Kasumi-1 (cell line): ENCODE data around the gene AIF1.

Experiments used
- DNase-seq, 2 experiments: peaks; one replicate each; lab custom pipeline; 2025; lab: John Stamatoyannopoulos, UW

Gene AIF1

GRCh38 chr6:31620586-31621319 is 5.7 kb downstream of the AIF1 start, which contains the start of gene PRRC2A:
PRRC2A (plus strand) TSS chr6:31620715; CDS start chr6:31622790, 2,075 bp downstream.
- peak; percentile 69 to 81 for DNase-seq

- no peak for DNase-seq
Measured at GRCh38 chr6:31621320-31621939, 6.4 kb downstream of the AIF1 start.

GRCh38 chr6:31621991-31622390 is 7.0 kb downstream of the AIF1 start:
- no peak for DNase-seq

DNA sequence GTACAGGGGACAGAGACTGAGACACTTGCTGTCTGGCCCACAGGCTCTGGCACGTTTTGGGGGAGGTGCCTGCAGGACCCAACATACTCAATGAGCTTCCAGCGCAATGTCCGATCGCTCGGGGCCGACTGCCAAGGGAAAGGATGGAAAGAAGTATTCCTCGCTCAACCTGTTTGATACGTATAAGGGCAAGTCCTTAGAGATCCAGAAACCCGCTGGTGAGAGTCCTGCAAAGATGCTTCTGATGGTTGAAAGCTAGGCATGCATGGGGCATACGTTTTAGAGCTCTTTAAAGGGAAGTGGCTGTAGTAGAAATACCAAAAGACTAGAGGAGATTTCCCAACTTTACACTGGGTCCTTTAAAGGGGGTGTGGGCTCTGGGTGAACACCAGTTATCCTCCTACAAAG is 7.7 kb downstream of the AIF1 start:
- peak; percentile 22 to 38 for DNase-seq

- no peak for DNase-seq
Measured at GRCh38 chr6:31624070-31624469, 9.0 kb downstream of the AIF1 start.

GRCh38 chr6:31626952-31627351 is 11.9 kb downstream of the AIF1 start:
- DNase-seq: no peak

DNA sequence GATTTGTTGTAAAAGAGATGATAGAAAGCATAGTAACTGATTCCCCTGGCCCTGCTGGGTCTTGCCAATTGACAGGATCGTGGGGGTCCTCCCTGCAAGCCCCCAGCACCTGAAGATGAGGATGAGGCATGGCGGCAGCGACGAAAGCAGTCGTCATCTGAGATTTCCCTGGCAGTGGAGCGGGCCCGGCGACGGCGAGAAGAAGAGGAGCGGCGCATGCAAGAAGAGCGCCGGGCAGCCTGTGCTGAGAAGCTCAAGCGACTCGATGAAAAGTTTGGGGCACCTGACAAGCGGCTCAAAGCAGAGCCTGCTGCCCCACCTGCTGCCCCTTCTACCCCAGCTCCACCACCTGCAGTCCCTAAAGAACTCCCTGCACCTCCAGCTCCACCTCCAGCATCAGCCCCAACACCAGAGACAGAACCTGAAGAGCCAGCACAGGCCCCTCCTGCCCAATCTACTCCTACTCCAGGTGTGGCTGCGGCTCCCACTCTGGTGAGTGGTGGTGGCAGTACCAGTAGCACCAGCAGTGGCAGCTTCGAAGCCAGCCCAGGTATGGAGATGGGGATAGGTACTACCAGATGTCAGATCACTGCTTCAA is 12.8 kb downstream of the AIF1 start:
- DNase-seq: no peak

DNA sequence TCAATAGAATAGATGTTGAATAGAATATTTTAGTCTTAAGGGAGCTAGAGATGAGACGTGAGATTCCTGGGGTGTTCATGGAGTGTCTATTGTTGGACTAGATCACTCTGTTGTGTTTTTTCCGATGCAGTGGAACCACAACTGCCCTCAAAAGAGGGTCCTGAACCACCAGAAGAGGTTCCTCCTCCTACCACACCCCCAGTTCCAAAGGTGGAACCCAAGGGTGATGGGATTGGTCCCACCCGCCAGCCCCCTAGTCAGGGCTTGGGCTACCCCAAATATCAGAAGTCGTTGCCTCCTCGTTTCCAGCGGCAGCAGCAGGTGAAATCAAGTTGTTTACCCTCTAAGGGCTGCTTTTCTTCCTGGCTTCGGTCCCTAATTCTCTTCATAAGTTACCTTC is 14.0 kb downstream of the AIF1 start:
- DNase-seq: no peak

DNA sequence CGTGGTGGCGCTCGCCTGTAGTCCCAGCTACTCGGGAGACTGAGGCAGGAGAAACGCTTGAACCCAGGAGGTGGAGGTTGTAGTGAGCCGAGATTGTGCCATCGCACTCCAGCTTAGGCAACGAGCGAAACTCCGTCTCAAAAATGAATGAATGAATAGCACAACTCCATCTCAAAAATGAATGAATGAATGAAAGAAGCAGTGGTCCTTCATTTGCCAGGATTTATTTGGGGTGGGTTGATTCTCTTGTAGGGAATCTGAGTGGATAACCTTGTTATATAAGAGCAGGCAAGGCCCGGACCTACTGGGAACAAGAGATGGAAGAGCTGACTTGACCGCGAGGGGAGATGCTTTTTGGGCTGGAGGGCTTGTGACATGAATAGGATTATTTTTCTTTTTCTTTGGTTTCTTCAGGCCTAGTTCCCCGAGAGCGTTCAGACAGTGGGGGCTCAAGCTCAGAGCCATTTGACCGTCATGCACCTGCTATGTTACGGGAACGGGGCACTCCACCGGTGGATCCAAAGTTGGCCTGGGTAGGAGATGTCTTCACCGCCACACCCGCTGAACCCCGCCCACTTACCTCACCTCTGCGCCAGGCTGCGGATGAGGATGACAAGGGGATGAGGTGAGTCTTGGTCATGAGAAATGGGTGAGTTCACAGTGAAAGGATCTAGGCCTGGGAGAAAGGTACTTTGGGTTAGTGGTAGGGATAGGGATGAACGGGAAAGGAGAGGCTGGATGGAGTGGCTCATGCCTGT is 15.3 kb downstream of the AIF1 start:
- no peak for DNase-seq

DNA sequence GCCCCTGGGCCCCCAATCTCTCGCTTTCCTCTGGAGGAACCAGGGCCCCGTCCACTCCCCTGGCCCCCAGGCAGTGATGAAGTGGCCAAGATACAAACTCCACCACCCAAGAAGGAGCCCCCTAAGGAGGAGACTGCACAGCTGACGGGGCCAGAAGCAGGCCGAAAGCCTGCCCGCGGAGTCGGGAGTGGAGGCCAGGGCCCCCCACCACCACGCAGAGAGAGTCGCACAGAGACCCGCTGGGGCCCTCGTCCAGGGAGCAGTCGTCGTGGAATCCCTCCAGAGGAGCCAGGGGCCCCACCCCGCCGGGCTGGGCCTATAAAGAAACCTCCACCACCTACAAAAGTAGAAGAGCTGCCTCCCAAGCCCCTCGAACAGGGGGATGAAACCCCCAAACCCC is 16.2 kb downstream of the AIF1 start:
- no peak for DNase-seq

- no peak for DNase-seq
Measured at GRCh38 chr6:31631681-31632278, 16.7 kb downstream of the AIF1 start.

- DNase-seq: no peak
Measured at GRCh38 chr6:31632279-31632946, 17.4 kb downstream of the AIF1 start.

DNA sequence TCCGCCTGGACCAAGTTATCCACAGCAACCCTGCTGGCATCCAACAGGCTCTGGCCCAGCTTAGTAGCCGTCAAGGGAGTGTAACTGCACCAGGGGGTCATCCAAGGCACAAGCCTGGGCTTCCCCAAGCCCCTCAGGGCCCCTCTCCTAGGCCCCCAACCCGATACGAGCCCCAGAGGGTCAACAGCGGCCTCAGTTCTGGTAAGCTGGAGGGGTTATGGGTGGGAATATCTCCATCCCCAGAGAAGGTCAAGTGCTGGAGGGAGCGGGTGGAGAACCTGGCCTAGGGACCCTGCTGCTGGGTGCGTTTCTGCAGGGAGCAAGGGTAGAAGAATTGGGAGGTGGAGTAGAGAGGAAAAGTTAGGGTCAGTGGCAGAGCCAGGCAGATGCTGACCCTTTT is 18.4 kb downstream of the AIF1 start:
- DNase-seq: no peak

DNA sequence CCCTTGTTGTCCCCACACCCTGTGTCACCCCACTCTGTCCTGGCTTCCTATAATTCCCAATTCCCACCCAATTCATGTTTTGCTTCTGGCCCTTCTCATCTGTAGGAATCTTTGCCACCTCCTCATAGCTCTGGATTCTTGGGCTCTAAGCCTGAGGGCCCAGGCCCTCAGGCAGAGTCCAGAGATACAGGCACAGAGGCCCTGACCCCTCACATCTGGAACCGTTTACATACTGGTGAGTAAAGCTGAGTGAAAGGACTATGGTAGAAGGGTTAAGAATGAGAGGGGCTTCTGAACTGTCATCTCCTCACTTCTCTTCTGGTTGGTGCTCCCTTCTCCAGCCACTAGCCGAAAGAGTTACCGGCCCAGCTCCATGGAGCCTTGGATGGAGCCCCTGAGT is 19.1 kb downstream of the AIF1 start:
- no peak for DNase-seq

GRCh38 chr6:31634969-31635575 is 20.0 kb downstream of the AIF1 start:
- no peak for DNase-seq

DNA sequence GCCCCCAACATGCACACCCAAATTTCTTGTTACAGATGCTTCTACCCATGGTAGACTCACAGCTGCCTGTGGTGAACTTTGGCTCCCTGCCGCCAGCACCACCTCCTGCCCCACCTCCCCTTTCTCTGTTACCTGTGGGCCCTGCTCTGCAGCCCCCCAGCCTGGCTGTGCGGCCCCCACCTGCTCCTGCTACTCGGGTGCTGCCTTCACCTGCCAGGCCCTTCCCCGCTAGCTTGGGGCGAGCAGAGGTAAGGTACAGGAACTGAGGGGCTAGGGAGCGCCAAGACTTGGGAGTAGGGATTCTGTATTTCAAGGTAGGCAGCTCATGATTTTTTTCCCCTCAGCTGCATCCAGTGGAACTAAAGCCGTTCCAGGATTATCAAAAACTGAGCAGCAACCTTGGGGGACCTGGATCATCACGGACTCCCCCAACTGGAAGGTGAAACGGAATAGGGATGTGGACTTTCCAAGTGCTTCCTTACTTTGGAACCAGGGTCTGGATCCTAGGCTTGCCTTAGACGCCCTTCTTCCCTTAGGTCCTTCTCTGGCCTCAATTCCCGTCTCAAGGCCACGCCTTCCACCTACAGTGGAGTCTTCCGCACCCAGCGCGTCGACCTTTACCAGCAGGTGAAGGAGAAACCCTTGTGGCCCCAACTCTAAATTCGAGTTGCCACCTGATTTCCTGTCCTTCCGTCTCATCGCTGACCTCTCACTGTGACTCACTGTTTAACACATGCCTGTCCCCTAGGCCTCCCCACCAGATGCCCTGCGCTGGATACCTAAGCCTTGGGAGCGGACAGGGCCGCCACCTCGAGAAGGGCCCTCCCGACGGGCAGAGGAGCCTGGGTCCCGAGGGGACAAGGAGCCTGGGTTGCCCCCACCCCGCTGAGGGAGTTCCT is 21.9 kb downstream of the AIF1 start:
- DNase-seq: no peak

GRCh38 chr6:31639043-31639442 is 24.0 kb downstream of the AIF1 start:
- no peak for DNase-seq

DNA sequence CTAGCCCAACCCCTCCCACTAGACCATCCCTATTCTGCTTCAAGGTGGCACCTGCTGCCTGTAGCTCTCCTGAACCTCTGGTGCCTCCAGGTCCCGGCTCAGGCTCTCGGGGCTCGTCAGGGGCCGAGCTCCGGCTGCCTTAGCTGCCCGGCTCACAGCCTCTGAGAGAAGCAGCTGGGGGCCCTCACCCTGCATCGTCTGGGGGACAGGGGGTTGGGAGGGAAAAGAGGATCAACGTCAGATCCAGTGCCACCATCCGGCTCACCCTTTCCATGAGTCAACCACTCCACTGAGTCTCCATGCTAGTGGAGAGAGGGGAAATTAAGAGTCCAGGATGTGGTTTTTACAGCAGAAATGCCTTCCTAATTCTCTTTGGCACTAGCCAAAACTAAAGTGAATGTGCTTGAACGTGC is 24.4 kb downstream of the AIF1 start:
- DNase-seq: peak in 1 of 2 experiments; percentile 30

- no peak for DNase-seq
Measured at GRCh38 chr6:31640612-31641011, 25.6 kb downstream of the AIF1 start.

DNA sequence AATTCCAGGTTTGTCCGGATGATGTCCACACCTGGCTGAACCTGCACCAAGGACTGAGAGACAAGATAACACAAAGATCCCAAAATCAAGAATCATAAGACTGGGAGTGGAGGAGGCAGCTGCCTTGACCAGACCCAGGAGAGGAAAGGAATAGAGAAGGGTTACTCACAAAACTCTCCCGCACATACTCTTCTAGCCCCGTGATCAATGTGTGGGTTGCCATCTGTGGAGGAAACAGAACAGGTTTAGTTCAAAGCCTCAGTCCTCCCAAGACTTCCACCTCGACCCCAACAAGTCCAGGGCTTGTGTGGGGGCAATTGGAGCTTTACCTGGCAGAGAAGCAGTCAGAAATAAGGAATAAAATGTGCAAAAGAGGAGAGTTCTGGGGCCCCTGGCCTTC is 26.3 kb downstream of the AIF1 start:
- no peak for DNase-seq
